GM21619 (cell line): ENCODE results near the gene RAP1A.
"Not testable (repeated sequence)": the region's sequence is repeated elsewhere in the genome, so short reads cannot be mapped to it uniquely, and the experiment has no call there.

ENCODE experiments used
- ATAC-seq: cut with Tn5 transposase; IDR thresholded peaks from one replicate; pipeline ENCODE4 v1.9.1; 2021; ENCODE audit not compliant: unreplicated experiment

Gene RAP1A

DNA sequence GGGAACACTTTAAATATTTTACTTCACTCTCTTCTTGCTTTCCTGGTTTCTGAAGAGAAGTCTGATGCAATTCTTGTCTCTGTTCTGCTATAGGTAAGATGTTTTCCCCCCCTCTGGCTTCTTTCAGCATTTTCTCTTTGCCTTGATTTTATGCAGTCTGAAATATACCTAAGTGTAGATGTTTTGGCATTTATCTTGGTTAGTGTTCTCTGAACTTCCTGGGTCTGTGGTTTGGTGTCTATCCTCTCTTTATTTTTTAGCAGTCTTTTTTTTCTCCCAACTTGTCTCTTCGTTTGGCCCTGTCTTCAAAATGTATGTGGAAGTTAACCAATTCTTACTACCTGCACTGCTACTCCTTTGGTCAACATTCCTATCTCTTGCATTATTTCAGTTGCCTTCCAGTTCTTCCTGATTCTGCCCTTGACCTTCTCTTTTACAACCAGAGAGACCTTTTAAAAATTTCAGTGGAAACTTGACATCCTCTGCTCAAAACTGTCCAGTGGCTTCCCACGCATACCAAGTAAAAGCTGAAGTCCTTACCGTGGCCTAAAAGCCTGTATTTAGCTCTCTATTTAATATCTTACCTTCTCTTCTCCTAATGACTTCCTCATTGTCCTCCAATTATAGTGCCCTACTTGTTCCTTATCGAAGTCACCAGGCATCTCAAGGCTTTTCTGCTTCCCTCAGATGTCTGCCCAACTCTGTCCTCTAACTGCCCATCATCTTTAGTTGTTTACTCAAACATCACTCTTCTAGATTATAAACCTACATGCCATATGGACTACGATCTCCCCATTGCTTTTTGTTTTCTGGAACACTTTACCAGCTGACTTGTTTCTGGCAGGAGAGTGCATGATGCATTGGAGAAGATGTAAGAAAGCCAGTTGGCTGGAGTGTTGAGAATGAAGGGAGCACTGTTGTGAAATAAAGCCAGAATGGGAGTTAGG lies 40.9 kb downstream of the RAP1A start:
- ATAC-seq: no peak

DNA sequence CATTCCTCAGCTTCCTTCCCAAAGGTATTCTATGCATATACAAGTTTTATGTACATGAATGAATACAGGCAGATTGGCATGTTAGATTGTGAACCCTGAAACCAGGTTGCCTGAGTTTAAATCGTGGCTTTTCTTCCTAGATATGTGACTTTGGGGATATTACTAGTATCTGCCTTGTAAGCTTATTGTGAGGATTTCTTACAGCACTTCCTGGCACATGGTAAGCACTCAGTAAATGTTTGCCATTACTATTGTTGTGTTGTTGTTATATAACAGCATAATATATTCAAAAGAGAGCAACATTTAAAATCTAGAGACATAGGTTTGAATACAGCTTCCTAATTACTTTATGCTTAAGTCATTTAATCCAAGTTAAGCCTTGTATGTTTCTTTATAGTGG lies 45.1 kb downstream of the RAP1A start:
- ATAC-seq: no peak

DNA sequence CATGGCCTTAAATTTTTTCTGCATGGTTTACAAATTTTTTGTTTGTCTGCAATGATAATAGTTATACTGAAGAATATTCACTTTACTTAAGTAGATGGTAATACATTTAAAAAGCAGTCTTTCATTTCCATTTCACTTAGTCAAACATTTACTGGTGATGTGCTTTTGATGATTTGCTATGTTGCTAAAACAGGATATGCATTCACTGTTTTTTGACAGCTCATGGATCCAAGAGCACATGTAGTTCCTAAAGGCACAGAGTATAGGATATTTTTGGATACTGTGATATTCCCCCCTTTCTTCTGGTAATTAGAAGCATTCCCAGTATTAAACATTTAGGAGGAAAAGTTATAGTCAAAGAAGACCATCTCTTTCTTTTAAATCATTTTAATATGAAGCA lies 45.9 kb downstream of the RAP1A start:
- ATAC-seq: no peak

DNA sequence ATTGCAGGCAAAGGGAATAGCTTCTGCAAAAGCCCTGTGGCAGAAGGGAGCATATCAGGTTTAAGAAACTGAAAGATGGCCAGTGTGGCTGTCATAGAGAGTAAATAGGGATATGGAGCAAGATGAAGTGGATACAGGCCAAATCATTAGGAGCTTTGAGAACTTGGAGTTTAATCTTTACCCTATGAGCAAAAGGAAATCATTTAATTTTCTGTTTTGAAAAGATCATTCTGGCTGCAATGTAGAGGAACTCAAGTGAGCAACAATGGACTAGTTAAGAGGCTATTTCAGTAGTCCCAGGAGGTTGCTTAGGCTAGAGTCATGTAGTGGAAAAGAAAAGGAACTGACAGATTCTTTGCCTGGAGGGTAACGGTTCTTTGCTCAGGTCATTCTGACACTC lies 47.2 kb downstream of the RAP1A start:
- ATAC-seq: no peak

DNA sequence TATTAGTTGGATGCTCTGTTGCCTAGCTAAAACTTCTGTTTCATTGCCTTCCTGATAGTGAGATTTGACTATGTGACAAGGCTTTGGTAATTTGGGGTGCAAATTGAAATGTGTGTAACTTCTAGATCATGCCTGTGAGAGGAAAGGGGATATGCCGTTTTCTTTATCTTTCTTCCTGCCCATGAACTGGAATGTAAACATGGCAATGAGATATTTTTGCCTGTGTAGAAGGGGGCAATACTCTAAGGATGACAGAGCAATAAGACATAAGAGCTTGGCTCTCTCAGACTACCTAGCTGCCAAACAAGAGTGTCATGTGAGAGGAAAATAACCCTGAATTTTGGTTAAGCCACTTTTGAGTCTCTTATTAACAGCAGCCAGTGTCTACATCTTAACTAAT lies 49.7 kb downstream of the RAP1A start:
- ATAC-seq: no peak

DNA sequence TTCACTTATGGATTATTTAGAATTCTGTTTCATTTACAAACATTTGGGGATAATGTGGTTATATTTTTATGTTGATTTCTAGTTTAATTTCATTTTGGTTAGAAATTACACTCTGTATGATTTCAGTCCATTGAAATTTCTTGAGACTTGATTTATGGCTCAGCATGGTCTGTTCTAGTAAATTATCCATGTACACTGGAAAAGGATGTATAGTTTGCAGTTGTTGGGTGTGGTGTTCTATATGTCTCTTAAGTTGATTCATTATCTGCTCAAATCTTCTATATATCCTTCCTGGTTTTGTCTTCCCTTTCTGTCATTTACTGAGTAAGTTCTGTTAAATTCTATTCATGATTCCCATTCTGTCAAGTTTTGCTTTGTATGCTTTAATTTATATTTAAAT lies 52.3 kb downstream of the RAP1A start:
- ATAC-seq: no peak

DNA sequence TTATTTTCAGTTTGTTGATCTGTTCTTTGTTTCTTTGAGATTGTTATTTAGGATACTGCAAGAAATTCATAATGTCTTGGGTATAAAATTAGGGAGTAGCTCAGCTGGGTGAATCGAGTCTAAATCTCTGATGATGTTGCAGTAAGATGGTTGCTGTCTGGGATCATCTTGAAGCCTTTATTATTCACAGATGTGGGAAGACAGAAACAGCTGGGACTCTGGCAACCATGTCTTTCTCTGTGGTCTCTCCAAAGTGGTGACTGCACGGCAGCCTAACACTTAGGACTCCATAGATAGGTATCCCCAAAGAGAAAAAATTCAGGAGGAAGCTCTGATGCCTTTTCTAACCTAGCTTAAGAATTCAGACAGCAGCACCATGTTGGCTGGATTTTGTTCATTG lies 52.7 kb downstream of the RAP1A start:
- ATAC-seq: no peak

DNA sequence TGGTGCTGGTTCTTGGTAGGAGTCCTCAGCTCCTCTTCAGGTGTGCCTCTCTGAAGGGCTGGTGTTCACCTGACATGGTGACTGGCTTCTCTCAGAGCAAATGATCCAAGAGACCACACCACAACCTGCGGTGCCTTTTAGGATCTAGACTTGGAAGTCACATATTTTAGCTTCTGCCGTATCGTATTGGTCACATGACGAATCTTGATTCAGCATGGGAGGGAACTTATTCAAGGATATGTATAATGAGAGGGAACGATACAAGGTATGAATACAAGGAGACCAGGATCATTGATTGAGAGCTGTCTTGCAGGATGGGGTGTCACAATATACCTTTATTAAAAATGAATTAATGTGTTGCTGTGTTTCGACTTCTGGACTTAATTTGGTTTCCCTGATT lies 58.0 kb downstream of the RAP1A start:
- no peak for ATAC-seq

DNA sequence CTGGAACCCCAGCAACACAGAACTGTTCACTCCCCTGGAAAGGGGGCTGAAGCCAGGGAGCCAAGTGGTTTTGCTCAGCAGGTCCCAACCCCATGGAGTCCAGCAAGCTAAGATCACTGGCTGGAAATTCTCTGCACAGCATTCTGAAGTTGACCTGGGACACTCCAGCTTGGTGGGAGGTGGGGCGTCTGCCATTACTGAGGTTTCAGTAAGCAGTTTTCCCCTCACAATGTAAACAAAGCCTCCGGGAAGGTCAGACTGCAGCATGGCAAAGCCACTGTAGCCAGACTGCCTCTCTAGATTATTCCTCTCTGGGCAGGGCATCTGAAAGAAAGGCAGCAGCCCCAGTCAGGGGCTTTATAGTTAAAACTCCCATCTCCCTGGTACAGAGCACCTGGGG lies 60.0 kb downstream of the RAP1A start:
- ATAC-seq: no peak

DNA sequence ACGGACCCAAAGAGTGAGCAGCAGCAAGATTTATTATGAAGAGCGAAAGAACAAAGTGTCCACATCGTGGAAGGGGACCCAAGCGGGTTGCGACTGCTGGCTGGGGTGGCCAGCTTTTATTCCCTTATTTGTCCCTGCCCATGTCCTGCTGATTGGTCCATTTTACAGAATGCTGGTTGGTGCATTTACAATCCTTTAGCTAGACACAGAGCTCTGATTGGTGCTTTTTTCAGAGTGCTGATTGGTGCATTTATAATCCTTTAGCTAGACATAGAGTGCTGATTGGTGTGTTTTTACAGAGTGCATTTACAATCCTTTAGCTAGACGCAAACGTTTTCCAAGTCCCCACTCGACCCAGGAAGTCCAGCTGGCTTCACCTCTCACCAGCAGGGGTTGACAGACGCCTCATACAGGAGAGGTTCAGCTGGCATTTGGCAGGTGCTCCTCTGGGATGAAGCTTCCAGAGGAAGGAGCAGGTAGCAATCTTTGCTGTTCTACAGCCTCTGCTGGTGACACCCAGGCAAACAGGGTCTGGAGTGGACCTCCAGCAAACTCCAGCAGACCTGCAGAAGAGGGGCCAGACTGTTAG lies 60.7 kb downstream of the RAP1A start:
- ATAC-seq: not testable (repeated sequence)

DNA sequence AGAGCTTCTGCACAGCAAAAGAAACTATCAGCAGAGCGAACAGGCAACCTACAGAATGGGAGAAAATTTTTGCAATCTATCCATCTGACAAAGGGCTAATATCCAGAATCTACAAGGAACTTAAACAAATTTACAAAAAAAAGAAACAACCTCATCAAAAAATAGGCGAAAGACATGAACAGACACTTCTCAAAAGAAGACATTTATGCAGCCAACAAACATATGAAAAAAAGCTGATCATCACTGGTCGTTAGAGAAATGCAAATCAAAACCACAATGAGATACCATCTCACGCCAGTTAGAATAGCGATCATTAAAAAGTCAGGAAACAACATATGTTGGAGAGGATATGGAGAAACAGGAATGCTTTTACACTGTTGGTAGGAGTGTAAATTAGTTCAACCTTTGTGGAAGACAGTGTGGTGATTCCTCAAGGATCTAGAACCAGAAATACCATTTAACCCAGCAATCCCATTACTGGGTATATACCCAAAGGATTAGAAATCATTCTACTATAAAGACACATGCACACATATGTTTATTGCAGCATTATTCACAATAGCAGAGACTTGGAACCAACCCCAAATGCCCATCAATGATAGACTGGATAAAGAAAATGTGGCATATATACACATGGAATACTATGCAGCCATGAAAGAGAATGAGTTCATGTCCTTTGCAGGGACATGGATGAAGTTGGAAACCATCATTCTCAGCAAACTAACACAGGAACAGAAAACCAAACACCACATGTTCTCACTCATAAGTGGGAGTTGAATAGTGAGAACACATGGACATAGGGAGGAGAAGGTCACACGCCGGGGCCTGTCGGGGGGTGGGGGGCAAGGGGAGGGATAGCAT lies 65.9 kb downstream of the RAP1A start:
- ATAC-seq: not testable (repeated sequence)

DNA sequence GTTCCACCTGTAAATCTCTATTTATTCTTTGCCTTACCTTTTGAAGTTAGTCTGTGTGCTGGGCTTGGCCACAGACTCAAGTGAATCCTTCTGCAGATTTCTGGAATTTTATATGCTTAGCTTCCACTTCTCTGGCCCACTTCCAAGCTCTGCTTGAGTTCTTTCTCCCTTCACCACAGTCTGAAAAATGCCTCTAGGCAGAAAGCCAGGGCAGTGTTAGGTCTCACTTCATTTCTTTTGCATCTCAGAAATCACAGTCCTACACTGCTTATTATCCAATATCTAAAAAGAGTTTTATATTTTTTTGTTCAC lies 70.7 kb downstream of the RAP1A start:
- ATAC-seq: no peak

DNA sequence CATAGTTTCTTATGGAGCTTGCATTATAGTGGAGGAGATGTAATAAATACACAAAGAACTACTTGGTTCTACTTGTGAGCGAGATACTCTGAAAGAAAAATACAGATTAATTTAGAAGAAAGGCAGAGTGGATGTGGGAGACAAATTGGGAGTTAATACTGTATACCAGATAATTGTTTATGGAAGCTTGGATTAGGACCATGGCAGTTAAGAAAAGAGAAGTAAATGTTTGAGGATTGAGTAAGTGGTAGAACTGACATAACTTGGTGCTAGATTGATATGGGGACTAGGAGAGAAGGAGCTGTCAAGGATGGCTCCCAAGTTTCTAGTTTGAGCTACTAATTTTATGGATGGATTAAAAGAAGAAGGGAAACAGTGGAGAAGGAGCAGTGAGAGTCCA lies 72.3 kb downstream of the RAP1A start:
- no peak for ATAC-seq

DNA sequence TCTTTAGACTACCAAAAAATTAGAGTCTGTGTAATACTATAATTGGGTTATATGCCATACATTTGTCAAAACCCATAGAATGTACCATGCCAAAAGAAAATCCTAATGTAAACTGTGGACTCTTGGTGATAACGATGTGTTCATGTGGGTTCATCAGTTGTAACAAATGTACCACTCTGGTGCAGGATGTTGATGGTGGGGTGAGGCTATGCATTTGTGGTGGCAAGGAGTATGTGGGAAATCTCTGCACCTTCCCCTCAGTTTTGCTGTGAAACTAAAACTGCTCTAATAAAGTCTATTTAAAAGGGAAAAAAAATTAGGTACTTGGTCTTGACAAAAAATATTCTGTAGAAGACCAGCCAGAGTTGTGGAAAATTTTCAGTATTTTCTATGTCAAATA lies 76.2 kb downstream of the RAP1A start:
- no peak for ATAC-seq

DNA sequence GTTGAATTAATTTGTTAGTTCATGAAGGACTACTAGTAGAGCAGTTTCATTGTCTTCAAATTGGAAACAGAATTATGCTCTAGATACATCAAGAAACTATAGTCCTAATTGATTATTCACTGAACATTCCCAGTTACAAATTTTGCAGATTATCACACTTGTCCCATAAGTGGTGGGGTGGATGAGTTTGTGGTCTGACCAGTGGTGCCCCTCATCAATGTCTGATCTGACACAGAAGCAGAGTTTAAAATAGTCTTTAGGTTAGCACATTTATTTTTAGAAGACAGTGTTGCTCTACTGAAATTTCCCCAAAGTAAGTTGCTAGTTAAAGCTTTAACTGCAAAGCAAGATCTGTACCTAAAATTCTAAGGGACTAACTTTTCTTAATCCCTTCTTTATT lies 76.7 kb downstream of the RAP1A start:
- no peak for ATAC-seq

DNA sequence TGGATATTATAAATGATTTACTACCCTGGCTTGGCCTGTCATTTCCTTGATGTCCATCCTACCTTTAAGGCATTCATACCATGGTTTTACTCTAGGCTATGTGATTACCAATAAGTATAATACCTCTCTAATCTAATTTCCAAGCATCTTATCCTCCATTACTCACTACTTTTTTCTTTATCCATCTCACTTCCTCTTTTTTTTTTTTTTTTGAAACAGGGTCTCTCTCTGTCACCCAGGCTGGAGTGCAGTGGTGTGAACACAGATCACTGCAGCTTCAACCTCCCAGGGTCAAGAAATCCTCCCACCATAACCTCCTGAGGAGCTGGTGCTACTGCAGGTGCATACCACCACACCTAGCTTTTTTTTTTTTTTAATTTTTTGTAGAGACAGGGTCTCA lies 79.7 kb downstream of the RAP1A start:
- no peak for ATAC-seq

DNA sequence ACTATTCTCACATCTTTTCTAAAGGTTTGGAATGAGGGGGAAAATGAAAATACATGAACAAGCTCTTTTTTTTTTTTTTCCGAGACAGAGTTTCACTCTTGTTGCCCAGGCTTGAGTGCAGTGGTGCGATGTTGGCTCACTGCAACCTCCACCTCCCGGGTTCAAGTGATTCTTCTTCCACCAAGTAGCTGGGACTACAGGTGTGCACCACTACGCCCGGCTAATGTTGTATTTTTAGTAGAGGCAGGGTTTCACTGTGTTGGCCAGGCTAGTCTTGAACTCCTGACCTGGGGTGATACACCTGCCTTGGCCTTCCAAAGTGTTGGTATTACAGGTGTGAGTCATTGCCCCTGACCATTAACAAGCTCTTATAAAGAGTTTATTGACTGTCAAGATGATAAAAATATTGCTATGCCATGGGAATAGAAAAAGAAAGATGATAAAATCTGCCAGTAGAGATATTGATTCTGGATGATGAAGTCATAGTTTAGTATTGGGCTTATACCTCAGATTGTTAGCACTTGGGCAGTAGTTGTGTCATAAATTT lies 83.0 kb downstream of the RAP1A start:
- ATAC-seq: no peak

DNA sequence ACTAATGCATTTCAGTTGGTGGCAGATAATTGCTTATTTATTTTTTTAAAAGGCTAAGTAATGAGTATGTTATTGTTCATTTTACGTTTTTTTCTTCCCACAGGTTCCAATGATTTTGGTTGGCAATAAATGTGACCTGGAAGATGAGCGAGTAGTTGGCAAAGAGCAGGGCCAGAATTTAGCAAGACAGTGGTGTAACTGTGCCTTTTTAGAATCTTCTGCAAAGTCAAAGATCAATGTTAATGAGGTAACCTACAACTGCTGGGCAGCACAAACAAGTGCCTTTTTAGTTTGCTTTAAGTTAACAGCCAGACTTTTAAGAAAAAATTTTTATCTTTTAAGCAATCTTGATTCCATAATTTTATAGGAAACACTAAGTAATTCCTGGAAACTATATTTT lies 84.7 kb downstream of the RAP1A start:
- no peak for ATAC-seq

DNA sequence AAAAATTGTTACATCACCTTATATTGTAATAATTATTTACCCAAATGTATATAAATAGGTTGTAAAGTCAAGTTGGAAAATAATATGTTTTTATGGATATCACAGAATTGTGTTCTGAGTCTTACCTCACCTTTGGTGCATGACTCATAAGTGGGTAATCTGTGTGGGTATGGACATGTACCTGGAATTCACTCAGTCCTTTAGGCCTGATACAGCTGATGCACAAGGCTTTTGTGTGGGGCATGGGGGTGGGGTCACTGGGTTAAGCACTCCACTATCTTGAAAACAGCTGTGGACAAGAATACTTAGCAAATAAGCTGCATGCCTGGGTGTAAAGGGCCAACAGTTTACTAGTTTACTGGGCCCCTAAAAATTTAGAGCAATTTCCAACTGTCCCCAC lies 85.2 kb downstream of the RAP1A start:
- no peak for ATAC-seq

DNA sequence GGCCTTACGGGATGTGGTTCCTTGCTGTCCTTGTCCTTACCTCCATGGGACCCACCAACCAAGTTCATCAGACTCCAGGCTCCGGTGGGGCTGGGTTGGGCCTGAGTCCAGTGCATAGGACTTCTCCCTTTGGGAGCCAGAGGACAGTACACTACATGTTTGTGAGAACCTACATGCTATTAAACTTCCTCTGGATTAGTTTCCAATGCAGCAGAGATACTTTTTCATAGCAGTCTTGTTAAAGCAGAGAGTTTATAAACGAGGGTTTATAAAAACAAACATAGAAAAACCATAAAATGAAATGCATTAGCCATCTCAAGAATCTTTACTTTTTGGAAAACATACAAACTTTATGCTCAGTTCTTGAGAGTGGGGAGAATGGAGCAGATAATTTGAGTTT lies 86.3 kb downstream of the RAP1A start:
- ATAC-seq: no peak

DNA sequence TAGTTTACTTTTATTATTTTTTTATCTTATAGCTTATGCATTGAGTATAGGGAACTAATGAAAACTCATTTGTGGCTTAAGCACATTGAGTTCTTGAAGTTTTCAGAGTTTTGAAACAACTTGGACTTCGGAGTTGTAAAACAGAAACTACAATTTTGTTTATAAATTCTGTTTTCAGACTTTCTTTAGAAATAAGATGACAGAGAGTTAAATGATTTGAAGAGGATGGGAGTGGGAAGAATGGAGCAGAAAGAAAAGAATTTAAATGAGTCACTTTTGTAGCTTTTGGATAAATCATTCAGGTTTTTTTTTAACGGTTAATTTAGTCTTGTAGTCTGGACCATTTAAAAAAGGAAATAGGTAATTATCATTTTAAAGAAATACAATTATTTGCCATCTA lies 87.3 kb downstream of the RAP1A start:
- no peak for ATAC-seq

DNA sequence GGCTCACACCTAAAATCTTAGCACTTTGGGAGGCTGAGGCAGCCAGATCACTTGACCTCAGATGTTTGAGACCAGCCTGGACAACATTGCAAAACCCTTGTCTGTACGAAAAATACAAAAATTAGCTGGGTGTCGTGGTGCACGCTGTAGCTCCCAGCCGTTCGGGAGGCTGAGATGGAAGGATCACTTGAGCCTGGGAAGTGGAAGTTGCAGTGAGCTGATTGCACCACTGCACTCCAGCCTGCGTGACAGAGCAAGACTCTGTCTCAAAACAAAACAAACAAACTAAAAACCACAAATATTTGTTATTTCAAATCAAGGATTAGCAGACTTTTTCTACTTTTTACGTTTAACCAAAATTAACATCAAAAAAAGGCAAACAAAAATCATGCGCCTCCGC lies 88.3 kb downstream of the RAP1A start:
- ATAC-seq: no peak
